GM12878 (cell line): ENCODE data around the gene CLIP2. TPM values are rescaled to one million over a fixed set of nuclear protein-coding genes. Genes with fewer than 3 reads are reported as not detected.

ENCODE experiments used
- ATAC-seq: fragments of 200-7000 bp; cut with Tn5 transposase; 3 replicates; pipeline ENCODE4 v1.9.1; 2020; ENCODE audit warnings: mild to moderate bottlenecking, moderate library complexity
- BruUV-seq: library from RNA; stranded (reverse); fragments of 400-500 nt; replicated peaks from 2 replicates; lab custom pipeline; 2021; lab: Mats Ljungman, UMichigan
- CTCF ChIA-PET: fragments of 300-600 bp; sonication (Branson Sonifier 250); formaldehyde crosslinking; extraction: SDS; loops from one replicate; lab custom pipeline; 2021; ENCODE audit warnings: inconsistent platforms; lab: Yijun Ruan, JAX
- POLR2A ChIA-PET: fragments of 350-600 bp; formaldehyde crosslinking; extraction: SDS; loops from one replicate; lab custom pipeline; 2021; ENCODE audit warnings: inconsistent platforms; lab: Charles Lee
- RAD21 ChIA-PET: fragments of 300-600 bp; sonication (Branson Sonifier 250); formaldehyde crosslinking; loops from one replicate; lab custom pipeline; 2023; ENCODE audit warnings: antibody characterized with exemption; ENCODE audit not compliant: unreplicated experiment; lab: Charles Lee
- SMC1A ChIA-PET: fragments of 300-600 bp; sonication (Branson Sonifier 250); formaldehyde crosslinking; loops from one replicate; lab custom pipeline; 2023; ENCODE audit not compliant: unreplicated experiment, uncharacterized antibody; lab: Charles Lee
- DNase-seq: peaks from one replicate; pipeline ENCODE4 v3.0.0-alpha.2; 2011; ENCODE audit warnings: low read depth, low spot score
- FAIRE-seq: peaks from 3 replicates; lab custom pipeline; 2011; peaks lifted over from hg19 to GRCh38; lab: Jason Lieb, UNC
- H2AFZ ChIP-seq: 2 replicates; pipeline ENCODE4 v1.6.0; 2011; ENCODE audit warnings: low read depth, low read length, control low read depth; ENCODE audit not compliant: control insufficient read depth
- H3K27ac ChIP-seq: 2 replicates; pipeline ENCODE4 v1.5.1; 2011; ENCODE audit warnings: control low read depth; ENCODE audit not compliant: control insufficient read depth, insufficient read depth
- H3K27me3 ChIP-seq, 2 experiments: replicated peaks in 1 of 2; 2 replicates each; pipeline versions ENCODE4 v1.6.0 to v1.6.1; 2011; ENCODE audit warnings: low read length in 1 of 2; ENCODE audit not compliant: control insufficient read depth in 2 of 2, insufficient read depth in 2 of 2
- H3K36me3 ChIP-seq, 2 experiments: 2 replicates each; pipeline ENCODE4 v1.5.1; 2011; ENCODE audit warnings: low read length in 1 of 2; ENCODE audit not compliant: control insufficient read depth in 2 of 2, insufficient read depth in 2 of 2
- H3K4me1 ChIP-seq: 2 replicates; pipeline ENCODE4 v1.6.1; 2011; ENCODE audit warnings: mild to moderate bottlenecking, low read length, moderate library complexity, mixed read lengths; ENCODE audit not compliant: control insufficient read depth, insufficient read depth
- H3K4me2 ChIP-seq: 2 replicates; pipeline ENCODE4 v1.6.0; 2011; ENCODE audit warnings: control low read depth; ENCODE audit not compliant: control insufficient read depth, insufficient read depth
- H3K4me3 ChIP-seq: fragments of 200-600 bp; sonication (generic); 2 replicates; pipeline ENCODE4 v1.5.1; 2016
- H3K79me2 ChIP-seq: 2 replicates; pipeline ENCODE4 v1.6.0; 2011; ENCODE audit warnings: low read length; ENCODE audit not compliant: control insufficient read depth, insufficient read depth
- H3K9ac ChIP-seq: 2 replicates; pipeline ENCODE4 v1.8.0; 2011; ENCODE audit warnings: low read length, control low read depth, mixed read lengths; ENCODE audit not compliant: control insufficient read depth, insufficient read depth
- H3K9me3 ChIP-seq: replicated peaks from 3 replicates; pipeline ENCODE4 v1.5.1; 2011; ENCODE audit warnings: mild to moderate bottlenecking, low read length; ENCODE audit not compliant: control insufficient read depth, insufficient read depth
- H4K20me1 ChIP-seq: 2 replicates; pipeline ENCODE4 v1.6.0; 2011; ENCODE audit not compliant: control insufficient read depth, insufficient read depth
- BCLAF1 ChIP-seq: fragments of 450-650 bp; IDR thresholded peaks from 2 replicates; pipeline ENCODE4 v1.6.1; 2017; ENCODE audit warnings: antibody characterized with exemption, mild to moderate bottlenecking, moderate library complexity
- CHD2 ChIP-seq: IDR thresholded peaks from 2 replicates; pipeline ENCODE4 v1.6.1; 2011; ENCODE audit warnings: low read depth, low read length, improper control_type of control experiment, borderline replicate concordance
- E2F8 ChIP-seq: fragments of 450-650 bp; IDR thresholded peaks from 2 replicates; pipeline ENCODE4 v1.6.1; 2018; ENCODE audit warnings: mild to moderate bottlenecking, low read depth, moderate library complexity; ENCODE audit not compliant: partially characterized antibody
- GATAD2B ChIP-seq: fragments of 450-650 bp; conservative IDR thresholded peaks from 2 replicates; pipeline ENCODE4 v1.6.1; 2017; ENCODE audit warnings: low read depth, mild to moderate bottlenecking, moderate library complexity
- KAT2A ChIP-seq: conservative IDR thresholded peaks from 2 replicates; pipeline ENCODE4 v1.6.1; 2011; ENCODE audit warnings: low read depth, low read length; ENCODE audit not compliant: control insufficient read depth
- LARP7 ChIP-seq: fragments of 450-650 bp; IDR thresholded peaks from 2 replicates; pipeline ENCODE4 v1.6.1; 2017; ENCODE audit warnings: mild to moderate bottlenecking
- NR2F1 ChIP-seq: fragments of 450-650 bp; conservative IDR thresholded peaks from 2 replicates; pipeline ENCODE4 v1.6.1; 2017; ENCODE audit warnings: mild to moderate bottlenecking
- SPI1 ChIP-seq: IDR thresholded peaks from 2 replicates; pipeline ENCODE4 v1.6.1; 2011; ENCODE audit warnings: low read depth, mild to moderate bottlenecking, low read length, moderate library complexity, borderline replicate concordance; ENCODE audit not compliant: insufficient read depth
- SRF ChIP-seq, 2 experiments: IDR thresholded peaks; 2 replicates each; pipeline ENCODE4 v1.6.1; 2011; ENCODE audit warnings: low read depth in 2 of 2, low read length in 2 of 2, mild to moderate bottlenecking in 1 of 2, moderate library complexity in 1 of 2
- WGBS: methylation state at CpG from one replicate; pipeline ENCODE4 v1.1.6; 2016; ENCODE audit warnings: low lambda C conversion rate; ENCODE audit not compliant: insufficient replicate concordance, insufficient coverage; ENCODE audit errors: missing lambda C conversion rate; 5-methylcytosine and 5-hydroxymethylcytosine counted together
- in situ Hi-C: fragments of 300-500 bp; cut with MboI; formaldehyde crosslinking; loops from 9 replicates; pipeline ENCODE4 v1.14.3; 2018; ENCODE audit warnings: mixed read lengths
- intact Hi-C: fragments of 100-400 bp; cut with micrococcal nuclease; formaldehyde crosslinking; loops from one replicate; pipeline ENCODE4 v1.14.2; 2022; ENCODE audit not compliant: unreplicated experiment
- polyA plus RNA-seq, 11 experiments: library from polyadenylated mRNA; depleted of rRNA in 4 of 11; unstranded in 6 of 11; stranded (reverse) in 5 of 11; fragments of >200 nt; fragmentation: Nextera tagmentation in 4 of 11; fragmentation: Illumina TruSeq in 1 of 11; extraction: Ambion mirVana in 4 of 11; extraction: Trizol in 1 of 11; gene quantifications; 1 replicate in 1 of 11; 2 replicates in 10 of 11; pipeline versions ENCODE4 v1.2.1 to v1.2.3, GENCODE V29; 2011 to 2016; ENCODE audit warnings: inconsistent platforms in 2 of 11, missing spikeins in 2 of 11, low read depth in 1 of 11
- total RNA-seq, 4 experiments: library from RNA; depleted of rRNA in 3 of 4; stranded (reverse); fragments of >200 nt in 3 of 4; fragmentation: Illumina TruSeq in 1 of 4; extraction: Trizol in 1 of 4; gene quantifications; 2 replicates each; pipeline versions ENCODE4 v1.2.1 to v1.2.3, GENCODE V29; 2013 to 2021

The CLIP2 gene
- total and polyA plus RNA-seq, 10 of the 15 experiments (the other 5 are each of a cell fraction or from before 2014, with no cell fraction given) = 0.26 to 56.3 (median 21.0) TPM

GRCh38 chr7:74452748-74453321 lies 163.6 kb downstream of the CLIP2 start (continued):
- TF ChIP-seq BCLAF1 (no peak), CHD2 (0 out of 2 replicates have a peak, but pooled peaks have one; percentile 11), KAT2A (no peak)

- no peak within 1 kb of the TSS; the same call in 1 of the 2 replicates for H2AFZ ChIP-seq
- BruUV-seq = no TSS peak
- RAD21 ChIA-PET = no interaction called here
- no peaks in the 10 kb centered on the region; the same call in 2 of the 3 replicates for H3K9me3 ChIP-seq
- TF ChIP-seq NR2F1 (peak; percentile 38), SRF (IDR thresholded peaks at IDR 0.05; ENCODE audit: low read depth in 2 of 2, low read length in 2 of 2) (no peak), E2F8 (no peak), SPI1 (no peak), GATAD2B (0 out of 2 replicates have a peak, but pooled peaks have one; percentile 20), LARP7 (peak; percentile 47; the same call in 1 of the 2 replicates)
- no peak within 1 kb of the TSS for H3K9ac ChIP-seq
- no peaks in the 10 kb centered on the region for H3K27me3 ChIP-seq
- CTCF ChIA-PET = interaction anchor here (7.4 kb wide), 1 partner anchor 113 kb away, joined by 61 read pairs; no protein-coding TSS in a partner anchor
- POLR2A ChIA-PET = no interaction called here
- peak within 1 kb of the TSS; percentile 41; the same call in 1 of the 2 replicates for H3K4me3 ChIP-seq
- H3K36me3 ChIP-seq = no peaks in the 10 kb centered on the region
- peak within 1 kb of the TSS; percentile 42; the same call in 1 of the 2 replicates for H3K4me2 ChIP-seq
- FAIRE-seq (no peak), DNase-seq (no peak), ATAC-seq (peak; percentile 55)
- WGBS = 3% methylated on average over 33 of the region's 62 CpGs
- in situ Hi-C loops (no loop called here), intact Hi-C loops (loop anchor here (10.0 kb wide), 1 partner anchor 211 kb away; no protein-coding TSS in a partner anchor)
- no peaks in the 10 kb centered on the region for H3K79me2 ChIP-seq
- peaks cover 2% of the 10 kb centered on the region; the same call in 1 of the 2 replicates for H4K20me1 ChIP-seq
- peaks cover 5% of the 10 kb centered on the region for H3K4me1 ChIP-seq
- H3K27ac ChIP-seq = no peak within 1 kb of the TSS
- SMC1A ChIA-PET = no interaction called here
Observed at GRCh38 chr7:74453322-74454011, 164.3 kb downstream of the CLIP2 start, which contains the start of gene GTF2IRD1. TSS of gene GTF2IRD1 (plus strand) at chr7:74453906. CDS start at chr7:74508081, 54,175 bp downstream.
